Measurements from ENCODE around the gene CATSPER3.

DNA sequence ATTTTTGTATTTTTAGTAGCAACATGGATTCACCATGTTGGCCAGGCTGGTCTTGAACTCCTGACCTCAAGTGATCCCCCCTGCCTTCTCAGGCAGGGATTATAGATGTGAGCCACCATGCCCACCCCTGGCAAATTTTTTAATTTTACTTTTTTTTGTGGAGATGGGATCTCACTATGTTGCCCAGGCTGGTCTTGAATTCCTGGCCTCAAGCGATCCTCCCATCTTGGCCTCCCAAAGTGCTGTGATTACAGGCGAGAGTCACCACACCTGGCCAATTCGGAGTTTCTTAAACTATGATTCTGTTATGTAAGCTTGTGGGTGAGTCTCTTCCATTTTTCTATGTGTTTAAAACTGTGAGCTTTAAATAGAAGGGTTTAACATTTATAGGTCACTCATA is 35.2 kb upstream of the CATSPER3 start:
- TF ChIP-seq REST (IDR thresholded peaks at IDR 0.05; ENCODE audit: insufficient replicate concordance, low read depth) (no peak), GABPA (IDR thresholded peaks at IDR 0.05; ENCODE audit: low read depth) (no peak)
